Measurements from ENCODE around the gene OTOP2.
"Not testable (repeated sequence)": the region's sequence is repeated elsewhere in the genome, so short reads cannot be mapped to it uniquely, and the experiment has no call there.

The OTOP2 gene

DNA sequence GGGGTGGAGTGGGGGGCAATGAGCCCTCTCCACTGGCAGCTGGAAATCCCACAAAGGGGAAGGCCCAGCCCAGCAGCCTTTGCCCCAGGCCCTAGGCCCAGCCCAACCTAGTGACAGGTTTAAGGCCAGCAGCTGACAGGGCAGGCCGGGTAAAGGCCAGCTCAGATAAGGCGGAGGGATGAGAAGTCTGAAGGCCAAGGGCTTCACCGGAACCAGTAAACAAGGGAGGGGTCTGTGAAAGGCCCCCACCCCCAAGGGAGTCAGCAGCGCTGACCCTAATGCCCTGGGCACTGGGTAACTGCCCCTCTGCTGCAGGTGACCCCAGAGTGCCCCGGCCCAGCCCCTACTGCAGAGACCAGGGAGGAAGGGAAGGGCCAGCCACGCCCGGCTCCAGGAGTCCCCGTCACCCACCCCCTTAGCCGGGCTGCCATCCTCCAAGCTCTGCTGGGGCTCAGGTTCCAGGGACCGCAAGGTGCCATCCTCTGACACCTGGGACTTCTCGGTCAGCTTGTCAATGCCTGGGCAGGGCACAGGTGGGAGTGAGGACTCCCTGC lies 29.1 kb downstream of the OTOP2 start:
- no peak for DNase-seq

DNA sequence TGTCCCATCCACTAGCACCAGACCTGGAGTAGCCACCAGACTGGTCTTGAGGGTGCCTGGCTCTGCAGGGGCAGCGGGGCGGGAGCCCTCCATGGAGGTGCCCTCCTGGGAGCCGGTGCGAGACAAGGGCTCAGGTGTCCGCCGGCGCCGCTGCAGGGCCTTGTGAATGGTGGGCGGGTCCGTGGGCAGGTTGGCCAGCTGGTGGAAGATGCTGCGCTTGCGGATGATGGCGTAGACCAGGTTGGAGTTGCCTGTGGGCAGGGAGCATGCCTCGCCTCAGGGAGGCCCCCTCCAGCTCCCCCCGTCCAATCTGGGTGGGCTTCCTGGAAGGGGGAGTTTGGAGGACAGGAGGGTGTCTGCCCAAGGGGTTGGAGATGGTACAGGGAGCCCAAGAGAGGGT lies 30.0 kb downstream of the OTOP2 start:
- DNase-seq: no peak

DNA sequence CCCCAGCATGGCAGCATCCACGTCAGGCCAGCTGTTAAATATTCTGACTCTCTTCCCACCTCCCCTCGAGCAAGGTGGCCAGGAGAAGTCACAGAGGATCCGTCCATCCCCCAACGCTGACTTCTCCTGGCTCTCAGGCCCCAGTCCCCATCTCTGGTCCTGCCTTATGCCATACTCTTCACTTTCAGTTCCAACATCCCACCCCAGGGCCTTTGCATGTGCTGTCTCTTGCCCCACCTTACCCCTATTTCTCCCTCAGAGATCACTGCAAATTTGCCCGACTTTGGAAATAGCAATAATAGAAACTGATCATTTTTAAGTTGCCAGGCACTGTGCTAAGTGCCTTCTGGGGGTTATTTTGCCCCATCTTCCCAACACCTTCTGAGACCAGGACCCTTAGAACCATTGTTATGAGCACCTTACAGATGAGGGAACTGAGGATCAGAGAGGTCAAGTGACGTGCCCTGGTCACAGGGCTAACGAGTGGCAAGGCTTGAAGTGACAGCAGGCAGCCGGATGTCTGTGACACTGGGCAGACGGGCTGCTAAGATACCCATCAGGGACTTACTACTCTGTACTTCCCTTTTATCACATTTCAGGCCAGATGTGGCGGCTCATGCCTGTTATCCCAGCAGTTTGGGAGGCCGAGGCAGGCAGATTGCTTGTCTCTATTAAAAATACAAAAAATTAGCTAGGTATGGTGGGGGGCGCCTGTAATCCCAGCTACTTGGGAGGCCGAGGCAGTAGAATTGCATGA lies 30.8 kb downstream of the OTOP2 start:
- DNase-seq: no peak

DNA sequence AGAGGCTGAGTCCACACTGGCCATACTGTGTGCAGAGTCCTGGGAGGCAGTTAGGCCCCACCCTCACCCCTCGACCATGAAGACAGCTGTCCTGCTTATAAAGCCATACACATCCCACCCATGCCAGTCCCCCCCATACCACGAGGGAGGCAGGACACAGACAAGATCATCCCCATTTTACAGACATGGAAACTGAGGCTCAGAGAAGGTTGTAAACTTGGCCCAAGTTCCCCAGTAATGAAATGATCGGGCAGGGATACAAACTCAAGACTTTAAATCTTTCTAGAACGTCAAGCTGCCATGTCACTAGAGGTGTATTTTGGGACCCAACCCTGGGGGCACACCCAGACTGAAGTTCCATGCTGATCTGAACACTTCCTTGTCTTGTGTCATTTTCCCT lies 32.0 kb downstream of the OTOP2 start:
- no peak for DNase-seq

DNA sequence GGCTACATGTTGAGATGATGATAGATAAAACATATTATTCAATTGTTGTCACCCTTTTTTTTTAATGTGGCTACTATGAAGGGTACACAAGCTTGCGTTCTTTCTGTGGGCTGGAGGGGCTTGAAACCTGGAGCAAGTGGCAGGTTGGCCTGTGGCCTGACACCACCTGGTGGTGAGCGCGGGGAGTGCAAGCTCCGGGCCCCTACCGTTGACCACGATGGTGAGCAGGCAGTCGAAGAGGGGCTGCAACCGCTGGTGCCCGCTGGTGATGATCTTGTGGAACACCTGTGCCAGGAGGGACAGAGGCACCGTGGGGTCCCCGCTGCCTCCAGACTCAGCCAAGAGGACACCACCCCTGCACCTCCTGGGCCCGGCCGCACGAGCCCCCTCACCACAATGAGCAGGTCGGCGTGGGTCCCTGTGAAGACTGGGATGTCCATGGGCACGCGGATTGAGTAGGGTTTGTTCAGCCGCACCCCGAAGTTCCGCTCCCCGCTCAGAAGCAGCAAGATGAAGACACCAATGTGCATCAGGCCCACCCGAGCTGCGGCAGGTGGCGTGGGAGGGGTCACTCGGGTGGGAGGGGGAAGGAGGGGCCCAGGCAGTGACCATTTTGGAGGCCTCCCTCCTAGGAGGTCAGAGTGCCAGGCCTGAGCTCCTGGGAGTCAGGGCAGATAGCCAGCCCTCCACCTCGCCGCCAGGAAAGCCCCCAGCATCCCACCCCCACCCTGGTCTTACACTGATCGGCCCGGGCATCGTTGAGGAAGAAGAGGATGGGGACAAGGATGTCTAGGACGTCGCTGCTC lies 34.1 kb downstream of the OTOP2 start:
- DNase-seq: peak; percentile 4

DNA sequence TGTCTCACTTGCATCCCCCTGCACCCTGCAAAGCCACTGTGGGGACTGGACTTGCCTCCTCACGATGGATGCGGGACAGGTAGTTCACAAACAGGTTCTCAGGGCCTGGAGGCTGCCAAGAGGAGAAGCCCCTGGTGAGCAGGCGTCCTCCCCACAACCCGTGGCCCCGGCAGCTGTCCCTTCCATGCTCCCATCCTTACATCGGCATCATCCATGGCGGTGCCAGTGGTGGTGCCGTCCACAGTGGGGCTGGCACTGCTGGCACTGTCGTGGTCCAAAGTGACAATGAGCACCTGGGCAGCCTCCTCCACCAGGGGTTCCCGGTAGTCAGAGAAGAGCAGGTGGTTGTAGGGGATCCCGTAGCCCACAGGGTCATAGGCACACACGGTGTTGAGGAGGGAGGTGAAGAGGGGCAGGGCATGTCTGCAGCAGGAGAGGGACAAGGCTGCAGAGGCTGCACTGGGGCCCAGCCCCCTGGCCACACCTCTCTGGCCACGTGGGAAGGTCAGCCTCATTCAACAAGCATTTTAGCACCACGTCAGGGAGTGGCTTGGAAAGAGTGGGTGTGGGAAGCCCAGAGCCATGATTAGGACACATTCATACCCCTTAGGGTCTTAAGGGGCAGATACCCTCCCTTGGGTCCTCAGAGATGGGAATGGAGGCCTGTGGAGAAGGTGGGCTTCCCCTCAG lies 35.9 kb downstream of the OTOP2 start:
- no peak for DNase-seq

DNA sequence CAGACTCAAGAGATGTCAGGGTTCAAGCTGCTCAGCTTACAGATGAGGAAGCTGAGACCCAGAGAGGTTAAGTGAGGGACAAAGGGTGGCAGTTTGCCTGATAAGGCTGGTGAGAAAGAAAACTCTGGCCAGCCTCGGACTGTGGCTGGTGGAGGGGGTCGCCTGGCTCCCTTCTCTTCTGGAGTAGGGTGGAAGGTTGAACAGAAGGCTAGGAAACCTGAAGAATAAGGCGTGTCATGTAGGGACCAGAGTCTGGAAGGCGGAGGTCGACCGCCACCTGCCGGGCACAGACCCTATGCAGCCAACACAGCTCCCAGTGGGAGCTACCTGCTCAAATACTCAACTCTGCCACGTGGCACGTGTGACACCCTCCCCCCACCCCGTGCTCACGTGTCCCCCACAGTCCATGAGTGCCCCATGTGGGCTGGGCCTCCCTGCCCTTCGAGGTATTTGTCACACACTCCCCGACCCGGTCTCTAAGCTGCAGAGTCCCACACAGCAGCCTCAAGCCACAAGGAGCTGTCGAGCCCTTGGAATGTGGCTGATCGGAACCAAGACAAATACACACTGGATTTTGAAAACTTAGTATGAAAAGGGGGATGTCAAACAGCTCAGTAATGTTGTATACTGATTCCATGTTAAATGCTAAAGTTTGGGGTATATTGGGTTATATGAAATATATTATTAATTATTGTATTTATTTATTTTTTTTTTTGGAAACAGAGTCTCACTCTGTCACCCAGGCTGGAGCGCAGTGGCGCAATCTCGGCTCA lies 36.7 kb downstream of the OTOP2 start:
- peak; percentile 6 for DNase-seq

DNA sequence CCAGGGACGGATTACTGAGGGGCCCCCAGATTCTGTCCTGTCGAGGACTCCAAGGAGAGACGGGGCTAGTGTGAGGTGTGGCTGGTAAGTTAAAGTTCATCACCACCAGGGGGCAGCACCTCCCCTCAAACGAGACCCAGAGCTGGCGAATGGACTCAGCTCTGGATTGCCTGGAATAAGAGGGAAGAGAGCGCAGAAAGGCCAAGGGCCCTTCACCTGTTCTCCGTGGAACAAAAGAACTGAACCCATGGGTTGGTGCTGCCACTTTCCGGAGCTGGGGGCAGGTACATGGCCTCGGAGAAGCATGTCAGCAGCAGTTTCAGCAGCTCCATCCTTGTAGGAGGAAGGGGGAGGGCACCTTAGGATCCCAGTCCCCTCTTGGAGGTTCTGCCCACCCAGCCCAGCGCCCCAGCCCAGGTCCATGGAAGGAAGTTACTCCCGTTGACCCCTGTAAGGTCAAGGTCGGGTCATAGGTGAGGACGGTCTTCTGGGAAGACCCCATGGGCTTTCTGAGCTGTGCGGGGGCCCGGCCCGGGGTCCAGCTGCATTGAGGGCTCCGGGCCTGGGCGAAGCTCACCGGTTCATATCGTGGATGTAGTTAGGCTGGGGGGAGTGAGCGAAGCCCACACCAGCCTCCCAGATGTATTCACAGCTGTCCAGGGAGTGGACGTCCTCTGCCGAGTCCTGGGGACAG lies 37.7 kb downstream of the OTOP2 start:
- peak; percentile 68 for DNase-seq

DNA sequence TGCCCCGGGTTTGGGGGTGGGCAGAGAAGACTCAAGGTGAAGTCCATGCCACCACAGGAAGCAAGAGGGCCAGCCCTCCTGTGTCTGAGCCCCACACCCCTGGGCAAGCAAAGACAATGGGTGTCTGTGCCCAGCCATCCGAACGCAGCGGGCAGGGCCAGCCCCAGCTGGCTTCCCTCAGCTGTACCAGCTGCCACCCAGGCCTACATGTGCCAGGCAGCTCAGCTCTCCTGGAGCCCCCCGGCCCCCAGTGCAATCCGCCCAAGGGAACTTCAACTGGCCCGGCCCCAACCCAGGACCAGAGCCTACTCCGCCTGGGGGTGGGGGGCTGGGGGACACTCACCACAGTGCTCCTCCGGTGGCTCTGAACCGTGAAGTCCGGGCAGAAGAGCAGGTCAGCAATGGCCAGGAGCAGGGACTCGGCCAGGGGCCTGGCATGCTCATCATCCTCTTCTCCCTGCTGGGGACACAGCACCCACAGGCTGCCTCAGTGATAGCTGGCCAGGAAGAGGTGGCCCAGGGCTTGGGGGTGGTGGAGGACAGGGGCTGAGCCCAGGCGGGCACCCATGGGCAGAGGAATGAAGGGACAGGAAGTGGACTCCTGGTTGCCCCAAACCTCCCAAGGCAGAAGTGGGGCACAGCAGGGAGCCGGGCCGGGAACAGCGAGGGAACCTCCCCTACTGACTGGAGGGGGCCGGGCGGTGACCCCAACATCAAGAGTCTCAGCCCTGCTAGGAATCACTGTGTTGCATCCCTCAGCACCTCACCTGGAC lies 38.7 kb downstream of the OTOP2 start:
- no peak for DNase-seq

DNA sequence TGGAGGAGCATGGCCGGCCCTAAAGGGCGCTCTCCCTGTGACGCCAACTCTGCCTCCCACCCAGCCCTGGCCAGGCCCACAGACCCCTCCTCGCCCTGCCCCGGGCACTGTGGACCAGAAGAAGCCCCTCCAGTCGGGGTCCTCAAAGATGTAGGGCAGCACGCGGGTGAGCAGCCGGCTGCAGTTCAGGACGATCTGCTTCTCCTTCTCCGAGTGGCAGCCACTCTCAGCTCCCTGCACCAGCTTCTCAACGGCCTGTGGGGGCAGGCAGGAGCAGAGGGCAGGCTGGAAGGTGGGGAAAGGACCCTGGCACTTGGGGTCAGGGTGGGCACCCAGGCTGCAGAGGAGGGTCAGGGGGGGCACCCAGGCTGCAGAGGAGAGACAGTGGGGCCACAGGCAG lies 39.6 kb downstream of the OTOP2 start:
- DNase-seq: no peak

DNA sequence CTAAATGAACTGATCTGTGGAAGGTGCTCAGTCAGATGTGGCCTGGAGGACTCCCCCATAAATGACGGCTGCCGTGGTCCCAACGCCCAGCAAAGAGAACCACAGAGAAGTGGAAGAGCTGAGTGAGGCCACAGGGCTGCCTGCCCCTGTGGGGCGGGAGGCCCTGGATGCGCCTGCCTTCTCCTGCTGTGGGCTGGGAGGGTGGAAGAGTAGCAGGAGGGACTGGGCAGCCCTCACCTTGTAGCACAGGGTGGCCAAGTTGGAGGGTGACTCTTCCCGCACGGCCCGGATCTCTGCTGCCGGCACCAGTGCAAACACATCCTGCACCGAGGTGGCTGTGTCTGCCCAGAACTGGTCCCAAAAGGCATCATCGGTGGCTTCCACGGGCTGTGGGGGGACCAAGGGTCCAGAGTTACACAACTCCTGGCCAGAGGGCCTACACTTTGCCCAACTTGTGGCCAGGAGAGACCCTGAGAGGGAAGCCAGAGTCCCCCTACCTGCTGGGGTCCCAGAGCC lies 40.2 kb downstream of the OTOP2 start:
- no peak for DNase-seq

DNA sequence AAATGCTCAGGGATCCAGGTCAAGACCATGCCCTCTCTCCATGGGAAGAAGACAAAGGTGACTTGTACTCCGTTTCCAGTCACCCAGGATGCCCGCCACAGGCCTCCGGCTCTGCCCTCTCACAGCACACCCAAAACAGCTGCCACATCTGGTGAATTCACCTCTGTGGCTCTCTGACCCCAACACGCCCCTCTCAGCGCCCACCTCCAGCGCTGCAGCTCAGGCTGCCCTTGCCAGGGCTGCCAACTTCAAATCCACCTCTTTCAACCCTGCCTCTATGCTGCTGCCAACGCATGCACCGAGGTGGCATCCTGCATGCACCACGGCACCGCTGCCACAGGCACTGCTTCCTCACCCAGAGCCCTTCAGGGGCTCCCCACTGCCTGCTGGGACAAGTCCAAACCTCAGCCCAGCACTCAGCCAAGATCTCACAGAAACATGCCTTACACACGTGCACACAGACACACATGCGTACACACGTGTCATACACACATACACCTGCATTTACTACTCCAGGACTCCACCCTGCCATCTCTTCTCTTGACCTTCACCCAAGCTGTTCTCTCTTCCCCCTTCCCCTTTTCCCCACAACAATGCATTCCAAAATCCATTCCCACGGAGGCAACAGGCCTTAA lies 41.0 kb downstream of the OTOP2 start:
- no peak for DNase-seq

DNA sequence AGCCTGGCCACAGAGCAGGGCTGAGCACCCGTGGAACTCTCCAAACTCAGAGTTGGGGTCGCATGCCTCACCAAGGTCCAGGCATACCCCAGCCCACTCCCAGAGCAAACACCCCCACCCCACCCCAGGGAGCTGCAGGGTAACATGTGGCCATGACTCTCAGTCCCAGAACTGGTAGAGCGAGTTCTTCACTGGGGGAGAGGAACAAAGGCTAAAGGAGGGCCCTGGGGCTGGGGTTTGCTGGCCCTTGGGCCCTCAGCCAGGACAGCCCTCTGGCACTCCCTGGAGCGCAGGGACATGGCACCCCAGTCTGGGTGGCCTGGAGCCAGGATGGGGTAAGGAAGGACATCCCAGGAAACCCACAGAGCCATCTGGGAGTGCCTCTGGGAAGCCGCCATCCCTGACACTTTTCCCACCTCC lies 44.3 kb downstream of the OTOP2 start:
- no peak for DNase-seq

DNA sequence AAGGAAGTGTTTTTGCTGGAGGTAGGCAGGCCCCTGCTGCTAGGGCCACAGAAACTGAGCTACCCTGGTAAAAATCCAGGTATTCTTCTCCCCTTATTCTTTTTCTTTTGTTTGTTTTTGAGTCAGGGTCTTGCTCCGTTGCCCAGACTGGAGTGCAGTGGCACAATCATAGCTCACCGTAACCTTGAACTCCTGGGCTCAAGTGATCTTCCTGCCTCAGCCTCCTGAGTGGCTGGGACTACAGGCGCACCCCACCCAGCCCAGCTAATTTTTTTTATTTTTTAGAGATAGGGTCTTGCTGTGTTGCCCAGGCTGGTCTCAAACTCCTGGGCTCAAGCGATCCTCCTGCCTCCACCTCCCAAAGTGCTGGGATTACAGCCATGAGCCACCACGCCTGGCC lies 45.4 kb downstream of the OTOP2 start:
- DNase-seq: not testable (repeated sequence)

DNA sequence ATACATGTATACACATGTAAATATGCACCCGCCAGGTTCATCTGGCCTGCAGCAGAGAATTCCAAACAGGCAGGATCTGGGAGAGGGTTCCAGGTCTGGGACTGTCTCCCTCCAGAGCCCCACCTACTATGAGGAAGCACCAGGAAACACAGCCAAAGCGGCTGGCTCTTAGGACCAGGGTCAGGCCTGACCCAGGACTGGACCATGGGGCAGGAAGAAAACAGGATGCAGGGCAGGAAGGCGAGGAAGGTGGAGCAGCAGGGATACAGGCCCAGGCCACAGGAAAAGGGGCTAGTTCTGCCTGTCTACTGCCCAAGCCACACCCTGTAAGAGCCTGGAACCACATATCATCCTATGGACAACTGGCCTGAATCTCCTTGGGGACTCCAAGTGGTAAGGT lies 46.3 kb downstream of the OTOP2 start:
- no peak for DNase-seq

DNA sequence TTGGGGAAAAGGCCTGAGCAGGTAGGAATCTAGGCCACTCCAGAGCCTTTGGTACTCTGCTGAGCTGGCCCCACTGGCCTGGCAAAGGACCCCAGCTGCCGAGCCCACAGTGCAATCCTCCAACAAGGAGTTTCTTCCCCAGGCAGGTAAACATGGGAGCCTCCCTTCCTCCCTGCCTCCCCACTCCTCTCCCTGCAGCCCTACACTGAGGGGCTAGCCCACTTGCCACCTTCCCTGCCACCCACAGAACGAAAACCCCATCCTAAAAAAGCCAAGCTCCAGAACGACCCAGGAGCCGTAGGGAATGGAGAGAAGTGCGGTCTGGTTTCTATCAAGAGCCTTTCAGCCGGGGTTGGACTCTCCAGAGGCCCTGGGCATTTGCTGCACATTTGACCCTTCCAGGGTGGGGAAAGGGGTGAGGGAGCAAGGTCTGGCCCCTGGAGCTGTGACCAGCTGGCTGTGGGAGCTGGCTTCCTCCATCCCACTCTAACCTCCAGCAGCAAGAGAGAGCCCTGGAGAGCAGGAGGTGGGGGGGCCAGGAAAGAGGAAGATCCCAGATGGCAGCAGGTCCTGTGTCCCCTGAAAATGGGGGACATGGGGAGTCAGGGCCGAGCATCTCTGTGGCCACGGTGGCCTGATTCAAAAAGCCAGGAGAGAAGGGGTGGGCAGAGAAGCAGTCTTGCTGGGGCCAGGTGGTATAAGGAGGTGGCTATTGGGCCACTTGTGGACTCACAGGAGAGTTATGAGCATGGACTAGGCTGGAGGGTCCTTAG lies 47.2 kb downstream of the OTOP2 start:
- no peak for DNase-seq

DNA sequence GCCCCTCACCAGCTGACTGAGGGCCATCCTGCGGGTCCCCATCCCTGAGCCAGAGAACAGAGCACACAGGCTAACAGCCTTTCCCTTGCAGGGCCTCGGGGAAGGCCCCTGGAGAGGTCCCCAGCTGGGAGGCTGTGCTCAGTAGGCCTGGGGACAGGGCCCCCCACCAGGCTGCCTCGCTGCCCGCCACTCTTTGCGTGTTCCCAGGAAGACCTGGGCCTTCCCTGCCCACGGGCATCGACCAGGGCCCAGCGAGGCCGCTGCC lies 47.7 kb downstream of the OTOP2 start:
- no peak for DNase-seq

DNA sequence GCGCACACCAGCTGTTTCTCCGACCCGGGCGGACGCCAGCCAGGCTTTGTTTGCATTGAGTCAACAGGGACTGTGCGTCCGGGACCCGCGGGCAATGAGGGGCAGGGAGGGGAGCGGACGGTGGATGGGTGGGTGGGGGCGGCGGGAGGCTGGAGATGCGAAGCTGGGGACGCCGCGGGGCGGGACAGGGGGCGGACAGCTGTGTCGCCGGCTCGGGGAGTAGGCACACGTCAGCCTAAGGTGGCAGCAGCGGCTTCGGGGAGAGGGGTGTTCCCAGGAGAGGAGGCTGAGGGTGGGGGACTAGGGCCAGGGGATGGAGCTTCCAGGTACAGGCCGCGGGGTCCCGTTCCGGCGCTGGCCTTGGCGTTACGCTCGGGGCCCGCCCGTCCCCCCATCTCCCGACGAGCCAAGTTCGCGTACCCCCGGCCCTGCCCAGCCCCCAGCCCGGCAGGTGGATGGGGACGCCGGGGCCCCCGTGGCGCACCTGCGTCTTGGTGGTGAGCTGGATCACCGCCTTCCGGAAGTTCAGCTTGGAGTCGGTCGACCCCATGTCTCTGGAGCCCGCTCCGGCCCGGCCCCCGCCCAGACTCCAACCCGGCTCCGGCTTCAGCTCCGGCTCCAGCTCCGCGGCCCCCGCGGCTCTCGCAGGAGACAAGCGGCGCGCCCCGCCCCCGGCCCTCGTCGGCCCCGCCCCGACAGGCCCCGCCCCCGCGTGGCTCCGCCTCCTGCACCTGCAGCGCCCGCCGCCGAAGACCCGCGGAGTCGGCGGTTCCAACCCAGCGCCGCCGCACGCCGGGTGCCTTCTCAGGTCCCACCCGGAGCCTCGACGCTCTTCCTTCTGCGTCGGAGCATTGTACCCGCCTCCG lies 48.3 kb downstream of the OTOP2 start, which contains the start of gene HID1:
TSS of gene HID1 (minus strand) at position 653 of the 866 bp plus-strand sequence. CDS start at position 550, 103 bp downstream.
- no peak for DNase-seq

DNA sequence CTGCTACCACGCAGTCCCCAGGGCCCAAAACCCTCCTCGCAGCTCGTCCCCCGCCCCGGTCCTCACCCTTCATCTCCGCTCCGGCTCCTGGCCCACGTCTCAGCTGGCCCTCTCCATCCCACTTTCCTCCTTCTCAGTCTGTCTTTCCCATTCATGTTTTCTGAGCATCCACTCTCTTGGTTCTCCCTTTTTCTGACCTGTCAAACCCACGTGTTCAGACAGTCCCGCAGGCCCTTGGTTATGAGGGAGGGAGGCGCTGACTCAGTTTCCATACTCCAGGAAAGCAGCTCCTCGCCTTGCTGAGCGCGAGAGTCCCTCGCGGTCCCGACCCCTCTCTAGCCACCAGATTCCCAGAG lies 48.9 kb downstream of the OTOP2 start:
- no peak for DNase-seq

Measured in kidney glomerular epithelial cell (primary cell).